Keratinocyte (primary cell): ENCODE results near the gene RAB11FIP3. TPM values are rescaled to one million over a fixed set of nuclear protein-coding genes. Genes with fewer than 3 reads are reported as not detected.

Experiments
- DNase-seq: peaks from one replicate; pipeline ENCODE4 v3.0.0-alpha.2; 2011; ENCODE audit warnings: low read depth, missing footprints, low spot score
- FAIRE-seq: peaks from 2 replicates; lab custom pipeline; 2011; peaks lifted over from hg19 to GRCh38; lab: Jason Lieb, UNC
- H2AFZ ChIP-seq: 2 replicates; pipeline ENCODE4 v1.6.0; 2012; ENCODE audit warnings: low read length, control low read depth, inconsistent platforms; ENCODE audit not compliant: control insufficient read depth
- H3K27ac ChIP-seq: 2 replicates; pipeline ENCODE4 v1.5.1; 2011; ENCODE audit warnings: low read length; ENCODE audit not compliant: control insufficient read depth, insufficient read depth
- H3K27me3 ChIP-seq: 3 replicates; pipeline ENCODE4 v1.6.0; 2011; ENCODE audit warnings: low read length; ENCODE audit not compliant: control insufficient read depth, insufficient read depth; ENCODE audit errors: extremely low read depth
- H3K36me3 ChIP-seq, 2 experiments: 2 replicates in 1 of 2; 3 replicates in 1 of 2; pipeline ENCODE4 v1.5.1; 2011; ENCODE audit warnings: low read length in 2 of 2, mild to moderate bottlenecking in 1 of 2; ENCODE audit not compliant: control insufficient read depth in 2 of 2, insufficient read depth in 2 of 2; ENCODE audit errors: extremely low read depth in 1 of 2
- H3K4me1 ChIP-seq: 3 replicates; pipeline ENCODE4 v1.5.1; 2011; ENCODE audit warnings: low read length; ENCODE audit not compliant: control insufficient read depth, insufficient read depth; ENCODE audit errors: extremely low read depth
- H3K4me2 ChIP-seq: 3 replicates; pipeline ENCODE4 v1.6.0; 2011; ENCODE audit warnings: low read depth, low read length; ENCODE audit not compliant: control insufficient read depth, insufficient read depth; ENCODE audit errors: extremely low read depth
- H3K4me3 ChIP-seq, 3 experiments: fragments of 200-600 bp in 1 of 3; sonication (generic) in 1 of 3; 2 replicates in 2 of 3; 3 replicates in 1 of 3; pipeline ENCODE4 v1.5.1; 2011 to 2016; ENCODE audit warnings: low read length in 3 of 3, mild to moderate bottlenecking in 3 of 3, control low read depth in 2 of 3, inconsistent platforms in 1 of 3, low read depth in 1 of 3, mixed read lengths in 1 of 3, mixed run types in 1 of 3, moderate library complexity in 1 of 3; ENCODE audit not compliant: control insufficient read depth in 2 of 3, insufficient read depth in 2 of 3; ENCODE audit errors: extremely low read depth in 1 of 3
- H3K79me2 ChIP-seq: 2 replicates; pipeline ENCODE4 v1.6.0; 2012; ENCODE audit warnings: low read length; ENCODE audit not compliant: control insufficient read depth, insufficient read depth
- H3K9ac ChIP-seq: 3 replicates; pipeline ENCODE4 v1.6.0; 2011; ENCODE audit warnings: low read length; ENCODE audit not compliant: control insufficient read depth, insufficient read depth; ENCODE audit errors: extremely low read depth
- H3K9me1 ChIP-seq: 3 replicates; pipeline ENCODE4 v1.6.0; 2011; ENCODE audit warnings: low read length; ENCODE audit not compliant: control insufficient read depth, insufficient read depth; ENCODE audit errors: extremely low read depth
- H3K9me3 ChIP-seq: 2 replicates; pipeline ENCODE4 v1.5.1; 2012; ENCODE audit warnings: low read depth, low read length; ENCODE audit not compliant: control insufficient read depth
- H4K20me1 ChIP-seq: 3 replicates; pipeline ENCODE4 v1.6.0; 2011; ENCODE audit warnings: low read length; ENCODE audit not compliant: control insufficient read depth, insufficient read depth; ENCODE audit errors: extremely low read depth
- EZH2 ChIP-seq: IDR thresholded peaks from one replicate; pipeline ENCODE4 v1.6.1; 2012; ENCODE audit warnings: inconsistent platforms, mild to moderate bottlenecking, low read length, moderate library complexity
- dilution Hi-C: fragments of 300-500 bp; cut with MboI; formaldehyde crosslinking; loops from one replicate; pipeline ENCODE4 v1.7.0; 2020; ENCODE audit warnings: low sequenced_read_pairs; ENCODE audit not compliant: extremely low pct_ligation_motif_present
- polyA plus RNA-seq, 5 experiments: library from polyadenylated mRNA; depleted of rRNA in 3 of 5; stranded (reverse) in 3 of 5; stranded (forward) in 1 of 5; unstranded in 1 of 5; fragments of >200 nt; gene quantifications; 1 replicate in 1 of 5; 2 replicates in 3 of 5; 3 replicates in 1 of 5; pipeline versions ENCODE4 v1.2.1 to v1.2.3, GENCODE V29; 2011 to 2012; ENCODE audit warnings: missing spikeins in 2 of 5, low read depth in 1 of 5, low replicate concordance in 1 of 5
- TF ChIP-seq, protein P1 (sequence below), 3 experiments: IDR thresholded peaks in 1 of 3; conservative IDR thresholded peaks in 1 of 3; optimal IDR thresholded peaks in 1 of 3; 2 replicates in 2 of 3; 3 replicates in 1 of 3; pipeline versions ENCODE3 to v1.5.1; 2011; ENCODE audit warnings: low read length in 3 of 3, mild to moderate bottlenecking in 3 of 3, moderate library complexity in 2 of 3, control low read depth in 1 of 3, inconsistent platforms in 1 of 3; ENCODE audit not compliant: insufficient read depth in 2 of 3; ENCODE audit errors: extremely low read depth in 1 of 3

Gene RAB11FIP3
- polyA plus RNA-seq, 1 donor (not counting 4 experiments of a cell fraction or from before 2014, with no cell fraction given): 6.4 TPM

DNA sequence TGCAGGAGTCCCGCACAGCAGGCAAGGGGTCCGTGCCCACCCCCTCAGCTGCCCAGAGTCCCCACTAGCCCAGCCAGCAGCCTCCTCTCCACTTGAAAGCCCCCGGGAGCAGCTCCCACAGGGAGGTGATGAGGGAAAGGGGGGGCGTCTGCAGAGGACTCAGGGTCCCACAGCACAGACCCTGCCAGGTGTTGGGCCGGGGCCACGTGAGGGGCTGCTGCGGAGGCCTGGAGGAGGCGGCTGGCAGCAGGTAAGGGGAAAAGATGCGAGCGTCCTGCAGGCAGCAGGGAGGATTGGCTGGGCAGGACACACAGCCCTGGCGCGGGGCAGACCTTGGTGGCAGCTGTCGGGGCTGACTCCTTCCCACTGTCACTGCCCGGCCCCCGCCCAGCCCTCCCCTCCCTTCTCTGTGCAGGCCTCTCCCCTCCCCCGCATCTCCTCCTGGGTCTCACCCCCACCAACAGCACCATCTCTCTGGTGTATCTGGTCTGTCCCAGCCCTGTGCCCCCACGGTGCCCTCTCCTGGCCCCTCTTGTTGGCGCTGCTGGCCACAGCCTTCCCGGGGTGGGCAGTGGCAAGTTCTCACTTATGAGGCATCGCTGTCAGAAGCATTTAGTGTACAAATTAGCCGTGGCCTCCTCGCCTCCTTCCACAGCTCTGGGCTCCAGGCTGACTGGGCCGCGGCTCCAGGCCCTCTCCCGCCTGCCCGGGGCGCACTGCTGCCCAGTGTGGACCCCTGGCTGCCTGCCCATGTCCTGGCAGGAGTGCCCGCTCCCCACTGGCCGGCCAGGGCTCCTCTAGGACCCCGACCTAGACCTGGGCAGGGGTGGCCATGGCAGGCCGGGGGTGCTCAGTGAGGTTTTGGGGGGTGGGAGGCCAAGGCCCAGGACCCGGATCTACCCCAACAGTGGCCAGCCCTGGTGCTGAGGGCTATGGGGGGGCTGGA, 130.4 kb downstream of the RAB11FIP3 start:
- no peak for FAIRE-seq
- Histone ChIP-seq H3K27ac (no peak overlapping the region), H3K9me3 (no peaks in the 10 kb centered on the region), H3K79me2 (no peaks in the 10 kb centered on the region), H3K36me3 (peaks cover 3 to 4% of the 10 kb centered on the region in 2 experiments), H3K4me1 (peaks cover 12% of the 10 kb centered on the region), H3K27me3 (peaks cover 32% of the 10 kb centered on the region), H4K20me1 (no peaks in the 10 kb centered on the region), H3K4me3 (no peak overlapping the region), H3K9me1 (no peaks in the 10 kb centered on the region), H2AFZ (no peak overlapping the region), H3K4me2 (no peak overlapping the region), H3K9ac (peak overlapping the region; percentile 9)
- no peak for DNase-seq
- TF ChIP-seq, protein P1, sequence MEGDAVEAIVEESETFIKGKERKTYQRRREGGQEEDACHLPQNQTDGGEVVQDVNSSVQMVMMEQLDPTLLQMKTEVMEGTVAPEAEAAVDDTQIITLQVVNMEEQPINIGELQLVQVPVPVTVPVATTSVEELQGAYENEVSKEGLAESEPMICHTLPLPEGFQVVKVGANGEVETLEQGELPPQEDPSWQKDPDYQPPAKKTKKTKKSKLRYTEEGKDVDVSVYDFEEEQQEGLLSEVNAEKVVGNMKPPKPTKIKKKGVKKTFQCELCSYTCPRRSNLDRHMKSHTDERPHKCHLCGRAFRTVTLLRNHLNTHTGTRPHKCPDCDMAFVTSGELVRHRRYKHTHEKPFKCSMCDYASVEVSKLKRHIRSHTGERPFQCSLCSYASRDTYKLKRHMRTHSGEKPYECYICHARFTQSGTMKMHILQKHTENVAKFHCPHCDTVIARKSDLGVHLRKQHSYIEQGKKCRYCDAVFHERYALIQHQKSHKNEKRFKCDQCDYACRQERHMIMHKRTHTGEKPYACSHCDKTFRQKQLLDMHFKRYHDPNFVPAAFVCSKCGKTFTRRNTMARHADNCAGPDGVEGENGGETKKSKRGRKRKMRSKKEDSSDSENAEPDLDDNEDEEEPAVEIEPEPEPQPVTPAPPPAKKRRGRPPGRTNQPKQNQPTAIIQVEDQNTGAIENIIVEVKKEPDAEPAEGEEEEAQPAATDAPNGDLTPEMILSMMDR (optimal IDR thresholded peaks at IDR 0.05 in 1 of 3, IDR thresholded peaks at IDR 0.05 in 1 of 3, conservative IDR thresholded peaks at IDR 0.05 in 1 of 3; ENCODE audit: extremely low read depth in 1 of 3, insufficient read depth in 2 of 3, low read length in 3 of 3): peak in 1 of 3 experiments; percentile 47
- TF ChIP-seq EZH2: no peak
- dilution Hi-C loops: no loop called here

DNA sequence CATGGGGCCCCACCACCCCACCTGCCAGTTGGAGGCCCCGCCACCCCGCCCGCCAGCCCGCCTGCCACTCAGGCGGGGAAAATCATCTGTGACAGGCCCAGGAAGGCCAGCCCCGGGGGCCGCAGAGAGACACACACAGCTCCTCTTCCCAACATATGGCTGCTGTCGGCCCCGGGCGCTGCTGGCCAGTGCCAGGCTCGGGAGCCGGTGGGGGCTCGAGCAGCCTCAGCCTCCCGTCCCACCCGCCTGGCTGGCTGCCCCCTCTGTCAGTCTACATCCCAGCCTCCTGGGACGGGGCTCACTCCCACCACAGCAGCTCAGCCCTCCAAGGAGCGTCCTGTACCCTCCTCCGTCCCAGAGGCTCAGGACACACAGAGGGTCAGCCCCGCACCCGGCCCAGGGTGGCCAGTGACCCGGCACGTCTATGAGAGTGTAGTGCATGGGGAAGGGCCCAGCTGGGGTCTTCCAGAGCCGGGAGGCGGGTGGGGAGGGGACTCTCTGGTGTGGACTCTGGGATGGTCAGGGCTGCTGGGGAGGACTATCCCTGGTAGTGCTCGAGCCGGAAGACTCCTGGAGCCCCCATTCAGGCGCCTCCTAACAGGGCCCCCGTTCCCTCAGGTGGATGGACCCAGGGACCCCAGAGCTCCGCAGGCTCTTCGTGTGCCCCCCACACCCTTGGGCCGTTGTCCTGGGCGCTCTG, 131.2 kb downstream of the RAB11FIP3 start:
- no peak for FAIRE-seq
- Histone ChIP-seq H3K9ac (no peak overlapping the region), H2AFZ (no peak overlapping the region), H3K4me3 (no peak overlapping the region), H3K9me3 (no peaks in the 10 kb centered on the region), H4K20me1 (no peaks in the 10 kb centered on the region), H3K27ac (no peak overlapping the region), H3K4me2 (no peak overlapping the region), H3K27me3 (peaks cover 40% of the 10 kb centered on the region), H3K9me1 (no peaks in the 10 kb centered on the region), H3K79me2 (no peaks in the 10 kb centered on the region), H3K4me1 (peaks cover 12% of the 10 kb centered on the region), H3K36me3 (peaks cover 3 to 4% of the 10 kb centered on the region in 2 experiments)
- dilution Hi-C loops: no loop called here
- no peak for DNase-seq
- TF ChIP-seq, protein P1 (optimal IDR thresholded peaks at IDR 0.05 in 1 of 3, IDR thresholded peaks at IDR 0.05 in 1 of 3, conservative IDR thresholded peaks at IDR 0.05 in 1 of 3; ENCODE audit: extremely low read depth in 1 of 3, insufficient read depth in 2 of 3, low read length in 3 of 3): no peak
- no peak for TF ChIP-seq EZH2
